ENCODE measurements around the gene PYGO1.

Gene PYGO1, protein sequence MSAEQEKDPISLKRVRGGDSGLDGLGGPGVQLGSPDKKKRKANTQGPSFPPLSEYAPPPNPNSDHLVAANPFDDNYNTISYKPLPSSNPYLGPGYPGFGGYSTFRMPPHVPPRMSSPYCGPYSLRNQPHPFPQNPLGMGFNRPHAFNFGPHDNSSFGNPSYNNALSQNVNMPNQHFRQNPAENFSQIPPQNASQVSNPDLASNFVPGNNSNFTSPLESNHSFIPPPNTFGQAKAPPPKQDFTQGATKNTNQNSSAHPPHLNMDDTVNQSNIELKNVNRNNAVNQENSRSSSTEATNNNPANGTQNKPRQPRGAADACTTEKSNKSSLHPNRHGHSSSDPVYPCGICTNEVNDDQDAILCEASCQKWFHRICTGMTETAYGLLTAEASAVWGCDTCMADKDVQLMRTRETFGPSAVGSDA

DNA sequence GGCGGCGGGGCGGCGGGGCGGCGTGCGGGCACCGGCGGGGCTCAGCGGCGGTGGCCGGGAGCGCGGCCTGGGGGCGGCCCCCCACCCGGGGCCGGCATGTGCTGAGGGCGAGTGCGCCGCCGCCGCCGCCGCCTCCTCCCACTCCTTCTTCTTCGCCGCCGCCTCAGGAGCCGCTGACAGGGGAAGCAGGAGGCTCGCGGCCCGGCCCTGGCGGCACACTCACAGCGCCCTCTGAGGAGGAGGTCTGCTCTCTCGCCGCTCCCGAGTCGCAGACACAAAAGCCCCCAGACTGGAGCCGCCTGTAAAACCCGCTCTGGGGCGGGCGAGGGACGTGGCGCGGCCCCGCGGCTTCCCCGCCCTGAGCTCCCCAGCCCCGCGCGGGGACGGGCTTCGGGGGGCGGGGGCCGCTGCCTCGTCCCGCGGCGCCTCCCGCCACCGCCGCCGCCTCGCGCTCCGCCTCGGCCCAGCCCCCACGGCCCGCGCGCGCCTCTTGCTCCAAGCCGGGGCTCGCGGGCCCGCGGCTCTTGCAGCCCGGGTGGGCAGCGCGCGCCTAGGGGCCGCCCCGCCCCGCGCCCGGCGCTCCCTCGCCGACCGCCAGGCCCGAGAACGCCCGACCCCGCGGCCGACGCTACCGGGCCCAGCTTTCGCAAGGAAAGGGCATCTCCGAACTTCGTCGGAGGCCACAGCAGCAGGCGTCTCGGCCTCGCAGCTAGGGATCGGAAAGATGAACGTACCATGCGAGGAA, at the start of gene PYGO1:
Gene PYGO1, minus strand, starts transcription at position 276 of the 745 bp plus-strand sequence. CDS start 462 bp downstream, outside the sequence.
- Histone ChIP-seq H3K4me3 (peak within 1 kb of the TSS; percentile 90), H3K27ac (no peak within 1 kb of the TSS), H3K9me3 (ENCODE audit: low read depth, low read length) (no peaks in the 10 kb centered on the region), H3K36me3 (ENCODE audit: insufficient read depth, low read length) (no peaks in the 10 kb centered on the region), H3K9ac (ENCODE audit: insufficient read length) (peak within 1 kb of the TSS; percentile 89)
- no peak for DNase-seq (ENCODE audit: low read depth, low spot score)
- TF ChIP-seq EZH2 (IDR thresholded peaks at IDR 0.05) (no peak), POLR2AphosphoS5 (IDR thresholded peaks at IDR 0.05; ENCODE audit: borderline replicate concordance, low read depth, low read length) (peak; percentile 50; the same call in 1 of the 2 replicates), FOXP2 (optimal IDR thresholded peaks at IDR 0.05; ENCODE audit: control extremely low read depth, extremely low read length, insufficient read depth) (peak; percentile 24)

DNA sequence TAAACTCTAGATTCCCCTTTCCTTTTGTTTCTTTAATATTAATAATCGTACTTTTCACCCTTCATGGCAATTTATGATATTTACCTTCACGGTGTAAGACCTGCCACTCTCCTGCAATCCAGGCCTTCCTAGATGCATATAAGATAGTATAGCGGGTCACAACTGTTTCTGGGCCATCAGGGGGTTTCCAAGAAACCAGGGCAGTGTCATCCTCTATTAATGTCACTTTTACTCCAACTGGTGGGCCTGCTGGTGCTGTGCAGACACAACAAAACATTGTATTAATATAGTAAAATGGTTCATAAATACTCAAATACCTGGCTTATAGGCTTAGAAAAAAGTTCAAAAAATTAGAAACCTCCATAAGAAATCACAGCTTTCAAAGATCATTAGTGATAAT, 48.9 kb upstream of the PYGO1 start:
- no peak overlapping the region for H3K9ac ChIP-seq (ENCODE audit: insufficient read length)
- no peaks in the 10 kb centered on the region for H3K36me3 ChIP-seq (ENCODE audit: insufficient read depth, low read length)
- H3K27ac ChIP-seq, result no peak overlapping the region
- H3K4me3 ChIP-seq, result no peak overlapping the region
- no peak for DNase-seq (ENCODE audit: low read depth, low spot score)
- H3K9me3 ChIP-seq (ENCODE audit: low read depth, low read length), result no peaks in the 10 kb centered on the region
- TF ChIP-seq EZH2 (IDR thresholded peaks at IDR 0.05), result no peak
- no peak for TF ChIP-seq POLR2AphosphoS5 (IDR thresholded peaks at IDR 0.05; ENCODE audit: borderline replicate concordance, low read depth, low read length)
- no peak for TF ChIP-seq FOXP2 (optimal IDR thresholded peaks at IDR 0.05; ENCODE audit: control extremely low read depth, extremely low read length, insufficient read depth)

DNA sequence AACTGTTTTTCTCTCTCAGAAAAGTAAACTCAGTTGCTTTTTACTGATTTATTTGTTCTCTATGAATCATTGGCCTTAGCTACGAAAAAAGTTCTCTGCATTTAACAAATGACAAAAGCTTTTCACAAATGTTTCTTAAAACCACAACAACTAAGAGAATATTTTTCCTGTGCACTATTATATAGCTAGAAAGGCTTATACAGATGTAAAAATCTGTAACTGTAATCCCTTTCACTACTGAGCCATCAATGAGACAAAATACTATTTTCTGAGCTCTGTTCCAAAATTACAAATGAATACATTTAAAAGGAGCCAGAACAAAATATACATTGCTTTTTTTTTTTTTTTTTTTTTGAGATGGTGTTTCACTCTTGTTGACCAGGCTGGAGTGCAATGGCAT, 45.6 kb upstream of the PYGO1 start:
- no peak for TF ChIP-seq EZH2 (IDR thresholded peaks at IDR 0.05)
- TF ChIP-seq FOXP2 (optimal IDR thresholded peaks at IDR 0.05; ENCODE audit: control extremely low read depth, extremely low read length, insufficient read depth), result no peak
- TF ChIP-seq POLR2AphosphoS5 (IDR thresholded peaks at IDR 0.05; ENCODE audit: borderline replicate concordance, low read depth, low read length), result no peak
- Histone ChIP-seq H3K36me3 (ENCODE audit: insufficient read depth, low read length) (no peaks in the 10 kb centered on the region), H3K9ac (ENCODE audit: insufficient read length) (no peak overlapping the region), H3K4me3 (no peak overlapping the region), H3K27ac (no peak overlapping the region), H3K9me3 (ENCODE audit: low read depth, low read length) (no peaks in the 10 kb centered on the region)
- DNase-seq (ENCODE audit: low read depth, low spot score), result no peak

DNA sequence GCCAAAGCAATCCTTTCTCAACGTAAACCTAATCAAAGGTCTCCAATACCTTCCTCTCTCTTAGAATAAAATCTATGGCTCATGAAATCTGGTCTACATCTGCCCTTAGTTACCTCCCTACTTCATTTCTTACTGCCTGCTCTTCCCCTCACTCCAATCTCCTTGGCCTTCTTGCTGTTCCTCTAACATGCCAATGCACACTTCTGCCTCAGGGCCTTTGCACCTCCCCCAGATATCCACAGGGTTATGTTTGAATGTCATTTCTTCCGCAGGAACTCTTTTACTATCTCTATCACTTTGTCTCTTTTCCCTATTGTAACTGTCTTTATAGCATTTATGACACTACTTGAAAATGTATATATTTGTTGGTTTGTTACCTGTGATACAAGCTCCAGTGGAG, 44.3 kb upstream of the PYGO1 start:
- Histone ChIP-seq H3K4me3 (no peak overlapping the region), H3K9ac (ENCODE audit: insufficient read length) (no peak overlapping the region), H3K27ac (no peak overlapping the region), H3K36me3 (ENCODE audit: insufficient read depth, low read length) (no peaks in the 10 kb centered on the region), H3K9me3 (ENCODE audit: low read depth, low read length) (no peaks in the 10 kb centered on the region)
- no peak for TF ChIP-seq POLR2AphosphoS5 (IDR thresholded peaks at IDR 0.05; ENCODE audit: borderline replicate concordance, low read depth, low read length)
- TF ChIP-seq FOXP2 (optimal IDR thresholded peaks at IDR 0.05; ENCODE audit: control extremely low read depth, extremely low read length, insufficient read depth), result no peak
- DNase-seq (ENCODE audit: low read depth, low spot score), result no peak

DNA sequence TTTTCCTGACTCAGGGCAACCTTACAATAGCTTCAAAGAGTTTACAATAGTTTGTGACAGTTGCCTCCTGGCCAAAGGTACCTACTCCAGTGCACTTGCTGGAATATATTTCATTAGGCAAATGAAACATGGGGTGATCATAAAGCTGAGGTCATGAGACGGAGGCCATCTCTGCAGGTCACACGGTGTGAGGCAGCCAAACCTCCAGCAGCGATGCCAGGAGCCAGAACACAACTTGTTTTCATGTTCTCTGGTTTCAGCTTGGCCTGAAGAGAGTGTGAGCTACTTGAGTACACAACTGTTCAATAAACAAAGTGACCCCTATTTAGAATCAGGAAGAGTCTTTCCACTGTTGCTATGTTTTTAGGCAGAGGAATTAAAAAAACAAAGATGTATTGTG, 42.7 kb upstream of the PYGO1 start:
- Histone ChIP-seq H3K9me3 (ENCODE audit: low read depth, low read length) (no peaks in the 10 kb centered on the region), H3K9ac (ENCODE audit: insufficient read length) (no peak overlapping the region), H3K36me3 (ENCODE audit: insufficient read depth, low read length) (no peaks in the 10 kb centered on the region), H3K27ac (no peak overlapping the region), H3K4me3 (no peak overlapping the region)
- TF ChIP-seq EZH2 (IDR thresholded peaks at IDR 0.05) (no peak), POLR2AphosphoS5 (IDR thresholded peaks at IDR 0.05; ENCODE audit: borderline replicate concordance, low read depth, low read length) (no peak), FOXP2 (optimal IDR thresholded peaks at IDR 0.05; ENCODE audit: control extremely low read depth, extremely low read length, insufficient read depth) (no peak)
- no peak for DNase-seq (ENCODE audit: low read depth, low spot score)

DNA sequence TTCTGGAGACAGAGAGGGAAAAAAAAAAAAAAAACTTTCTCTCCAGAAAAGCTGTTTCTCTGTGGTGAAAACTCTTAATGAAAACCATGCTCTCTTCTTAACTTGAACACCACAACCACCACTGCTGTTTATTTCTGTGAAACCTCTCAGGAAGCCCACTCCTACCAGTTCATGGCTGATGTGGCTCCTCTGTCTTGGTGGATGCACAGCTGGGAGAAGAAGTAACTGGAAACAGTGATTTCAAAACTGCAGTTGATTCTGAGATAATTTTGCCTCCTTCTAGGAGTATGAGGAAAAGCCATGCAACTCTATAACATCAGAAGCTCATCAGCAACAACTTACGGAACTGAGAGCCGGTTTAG, 40.2 kb upstream of the PYGO1 start:
- no peak overlapping the region for H3K9ac ChIP-seq (ENCODE audit: insufficient read length)
- no peak overlapping the region for H3K4me3 ChIP-seq
- DNase-seq (ENCODE audit: low read depth, low spot score), result no peak
- 0 out of 2 replicates have a peak overlapping the region, but pooled peaks have one; percentile 7 for H3K27ac ChIP-seq
- H3K9me3 ChIP-seq (ENCODE audit: low read depth, low read length), result no peaks in the 10 kb centered on the region
- no peaks in the 10 kb centered on the region for H3K36me3 ChIP-seq (ENCODE audit: insufficient read depth, low read length)
- TF ChIP-seq EZH2 (IDR thresholded peaks at IDR 0.05), result no peak
- TF ChIP-seq FOXP2 (optimal IDR thresholded peaks at IDR 0.05; ENCODE audit: control extremely low read depth, extremely low read length, insufficient read depth), result no peak
- no peak for TF ChIP-seq POLR2AphosphoS5 (IDR thresholded peaks at IDR 0.05; ENCODE audit: borderline replicate concordance, low read depth, low read length)

DNA sequence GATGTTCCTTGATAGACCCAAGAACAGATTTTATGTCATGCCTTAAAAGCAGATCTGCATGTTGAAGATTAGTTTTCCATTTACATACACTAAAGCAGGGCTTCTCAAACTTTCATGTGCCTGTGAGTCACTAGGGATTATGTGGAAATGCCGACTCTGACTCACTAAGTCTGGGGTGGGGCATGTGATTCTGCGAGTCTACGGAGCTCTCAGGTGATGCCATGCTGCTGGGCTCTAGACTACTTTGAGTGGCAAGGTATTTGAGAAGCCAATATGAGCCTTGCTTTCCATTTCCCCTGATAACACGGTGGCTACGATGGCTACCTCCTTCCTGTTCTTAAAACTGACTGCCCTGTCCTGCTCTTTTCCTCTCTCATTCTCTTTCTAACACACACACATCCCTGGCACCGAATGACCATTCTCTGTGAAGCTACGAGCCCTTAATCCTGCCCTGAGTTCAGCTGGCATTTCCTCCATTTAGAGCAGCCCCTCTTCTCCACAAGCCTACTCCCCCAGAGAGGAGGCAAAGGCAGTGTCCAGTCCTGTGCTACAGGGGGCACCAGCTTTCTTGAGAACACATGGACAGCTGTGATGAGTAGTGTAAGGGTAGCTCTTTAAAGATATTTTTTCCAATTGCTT, 39.7 kb upstream of the PYGO1 start:
- Histone ChIP-seq H3K9ac (ENCODE audit: insufficient read length) (no peak overlapping the region), H3K36me3 (ENCODE audit: insufficient read depth, low read length) (no peaks in the 10 kb centered on the region), H3K4me3 (no peak overlapping the region), H3K9me3 (ENCODE audit: low read depth, low read length) (no peaks in the 10 kb centered on the region), H3K27ac (no peak overlapping the region)
- no peak for DNase-seq (ENCODE audit: low read depth, low spot score)
- TF ChIP-seq POLR2AphosphoS5 (IDR thresholded peaks at IDR 0.05; ENCODE audit: borderline replicate concordance, low read depth, low read length) (no peak), FOXP2 (optimal IDR thresholded peaks at IDR 0.05; ENCODE audit: control extremely low read depth, extremely low read length, insufficient read depth) (no peak), EZH2 (IDR thresholded peaks at IDR 0.05) (no peak)

DNA sequence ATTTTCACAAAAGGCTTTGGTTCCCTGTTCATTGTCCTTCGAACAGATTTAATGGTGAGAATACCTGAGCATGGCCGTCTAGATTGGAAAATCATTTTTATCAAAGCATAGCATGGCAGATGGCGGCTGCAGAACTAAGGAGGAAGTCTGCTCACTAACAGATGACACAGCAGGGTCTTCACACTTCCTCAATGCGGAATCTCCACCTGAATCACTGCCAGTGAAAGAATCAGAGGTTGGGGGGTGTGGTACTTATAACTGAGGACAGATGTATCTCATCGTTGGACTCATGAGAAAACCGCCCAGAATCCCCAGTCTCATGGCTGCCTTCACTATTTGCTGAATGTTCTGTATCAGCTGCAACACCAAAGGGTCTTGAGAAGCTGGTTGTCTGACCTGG, 31.6 kb upstream of the PYGO1 start:
- Histone ChIP-seq H3K9me3 (ENCODE audit: low read depth, low read length) (no peaks in the 10 kb centered on the region), H3K9ac (ENCODE audit: insufficient read length) (no peak overlapping the region), H3K27ac (no peak overlapping the region), H3K36me3 (ENCODE audit: insufficient read depth, low read length) (no peaks in the 10 kb centered on the region), H3K4me3 (no peak overlapping the region)
- no peak for TF ChIP-seq FOXP2 (optimal IDR thresholded peaks at IDR 0.05; ENCODE audit: control extremely low read depth, extremely low read length, insufficient read depth)
- no peak for TF ChIP-seq EZH2 (IDR thresholded peaks at IDR 0.05)
- no peak for TF ChIP-seq POLR2AphosphoS5 (IDR thresholded peaks at IDR 0.05; ENCODE audit: borderline replicate concordance, low read depth, low read length)
- no peak for DNase-seq (ENCODE audit: low read depth, low spot score)
